ENCODE measurements around the gene TRIML1. TPM values are rescaled to one million over a fixed set of nuclear protein-coding genes. Genes with fewer than 3 reads are reported as not detected.

The TRIML1 gene
- total RNA-seq, 1 donor from 2014 or later, result not detected

DNA sequence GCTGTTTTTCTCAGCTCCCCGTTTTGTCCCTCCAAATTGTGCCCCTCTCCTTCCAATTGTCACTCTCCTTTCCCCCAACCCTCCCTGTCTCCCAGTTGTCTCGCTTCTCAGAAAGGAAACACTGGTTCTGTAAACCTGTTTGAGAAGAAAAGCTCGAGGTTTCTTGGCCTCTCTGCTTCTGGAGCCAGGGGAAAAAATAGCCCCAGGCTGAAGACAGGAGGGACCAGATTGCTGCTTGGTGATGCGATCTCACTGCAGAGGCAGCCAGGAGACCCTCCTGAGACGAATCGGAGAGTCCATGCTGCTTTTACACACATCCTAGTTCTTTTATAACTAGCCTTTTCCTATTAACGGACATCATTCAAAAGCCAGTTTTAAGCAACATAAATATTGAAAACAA, 21.2 kb downstream of the TRIML1 start:
- H3K79me2 ChIP-seq (ENCODE audit: low read depth), result no peaks in the 10 kb centered on the region
- no peaks in the 10 kb centered on the region for H3K36me3 ChIP-seq
- Mint-ChIP-seq H3K9me3 (peaks cover 7% of the 10 kb centered on the region), H3K4me1 (no peaks in the 10 kb centered on the region), H3K27me3 (ENCODE audit: insufficient read depth, low read depth) (peaks cover 11% of the 10 kb centered on the region), H3K4me3 (no peak overlapping the region), H3K36me3 (no peaks in the 10 kb centered on the region), H3K27ac (no peak overlapping the region)
- no peak overlapping the region for H3K4me3 ChIP-seq
- H3K27ac ChIP-seq, result no peak overlapping the region
- peak overlapping the region; percentile 36 for H2AFZ ChIP-seq (replicated peaks)
- no peak overlapping the region for H3K4me2 ChIP-seq
- no peaks in the 10 kb centered on the region for H3K27me3 ChIP-seq
- H3K9me3 ChIP-seq (ENCODE audit: low read depth), result no peaks in the 10 kb centered on the region
- H4K20me1 ChIP-seq (ENCODE audit: low read depth), result no peaks in the 10 kb centered on the region
- DNase-seq (ENCODE audit: low spot score), result no peak
- TF ChIP-seq EZH2phosphoT487 (IDR thresholded peaks at IDR 0.05) (no peak), EZH2 (IDR thresholded peaks at IDR 0.05) (no peak)
- TF ChIP-seq, protein P1, sequence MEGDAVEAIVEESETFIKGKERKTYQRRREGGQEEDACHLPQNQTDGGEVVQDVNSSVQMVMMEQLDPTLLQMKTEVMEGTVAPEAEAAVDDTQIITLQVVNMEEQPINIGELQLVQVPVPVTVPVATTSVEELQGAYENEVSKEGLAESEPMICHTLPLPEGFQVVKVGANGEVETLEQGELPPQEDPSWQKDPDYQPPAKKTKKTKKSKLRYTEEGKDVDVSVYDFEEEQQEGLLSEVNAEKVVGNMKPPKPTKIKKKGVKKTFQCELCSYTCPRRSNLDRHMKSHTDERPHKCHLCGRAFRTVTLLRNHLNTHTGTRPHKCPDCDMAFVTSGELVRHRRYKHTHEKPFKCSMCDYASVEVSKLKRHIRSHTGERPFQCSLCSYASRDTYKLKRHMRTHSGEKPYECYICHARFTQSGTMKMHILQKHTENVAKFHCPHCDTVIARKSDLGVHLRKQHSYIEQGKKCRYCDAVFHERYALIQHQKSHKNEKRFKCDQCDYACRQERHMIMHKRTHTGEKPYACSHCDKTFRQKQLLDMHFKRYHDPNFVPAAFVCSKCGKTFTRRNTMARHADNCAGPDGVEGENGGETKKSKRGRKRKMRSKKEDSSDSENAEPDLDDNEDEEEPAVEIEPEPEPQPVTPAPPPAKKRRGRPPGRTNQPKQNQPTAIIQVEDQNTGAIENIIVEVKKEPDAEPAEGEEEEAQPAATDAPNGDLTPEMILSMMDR (IDR thresholded peaks at IDR 0.05), result no peak
- no peaks in the 10 kb centered on the region for H3F3A ChIP-seq (ENCODE audit: low read depth)
- H3K9ac ChIP-seq, result no peak overlapping the region
- H3K4me1 ChIP-seq, result no peaks in the 10 kb centered on the region

GRCh38 chr4:188161167-188161566, 21.9 kb downstream of the TRIML1 start:
- no peak overlapping the region for H3K4me2 ChIP-seq
- no peaks in the 10 kb centered on the region for H3K4me1 Mint-ChIP-seq
- no peaks in the 10 kb centered on the region for H3F3A ChIP-seq (ENCODE audit: low read depth)
- no peaks in the 10 kb centered on the region for H3K36me3 ChIP-seq
- no peak overlapping the region for H3K4me3 Mint-ChIP-seq
- no peaks in the 10 kb centered on the region for H3K79me2 ChIP-seq (ENCODE audit: low read depth)
- no peaks in the 10 kb centered on the region for H4K20me1 ChIP-seq (ENCODE audit: low read depth)
- H3K9me3 ChIP-seq (ENCODE audit: low read depth), result no peaks in the 10 kb centered on the region
- TF ChIP-seq EZH2 (IDR thresholded peaks at IDR 0.05), result no peak
- no peak for TF ChIP-seq EZH2phosphoT487 (IDR thresholded peaks at IDR 0.05)
- TF ChIP-seq, protein P1 (IDR thresholded peaks at IDR 0.05), result no peak
- no peak overlapping the region for H3K27ac Mint-ChIP-seq
- H3K9ac ChIP-seq, result no peak overlapping the region
- H3K9me3 Mint-ChIP-seq, result peaks cover 7% of the 10 kb centered on the region
- H3K27me3 ChIP-seq, result no peaks in the 10 kb centered on the region
- DNase-seq (ENCODE audit: low spot score), result no peak
- H3K4me1 ChIP-seq, result no peaks in the 10 kb centered on the region
- H2AFZ ChIP-seq (replicated peaks), result no peak overlapping the region
- H3K27ac ChIP-seq, result no peak overlapping the region
- no peak overlapping the region for H3K4me3 ChIP-seq
- no peaks in the 10 kb centered on the region for H3K36me3 Mint-ChIP-seq
- H3K27me3 Mint-ChIP-seq (ENCODE audit: insufficient read depth, low read depth), result peaks cover 11% of the 10 kb centered on the region

- H3K9me3 Mint-ChIP-seq, result peaks cover 3% of the 10 kb centered on the region
- no peaks in the 10 kb centered on the region for H3K27me3 ChIP-seq
- no peaks in the 10 kb centered on the region for H3K9me3 ChIP-seq (ENCODE audit: low read depth)
- H3K36me3 ChIP-seq, result no peaks in the 10 kb centered on the region
- no peaks in the 10 kb centered on the region for H3K79me2 ChIP-seq (ENCODE audit: low read depth)
- no peaks in the 10 kb centered on the region for H3K36me3 Mint-ChIP-seq
- no peak overlapping the region for H3K4me3 ChIP-seq
- H3K4me1 Mint-ChIP-seq, result no peaks in the 10 kb centered on the region
- no peak overlapping the region for H3K4me3 Mint-ChIP-seq
- H2AFZ ChIP-seq (replicated peaks), result no peak overlapping the region
- no peaks in the 10 kb centered on the region for H4K20me1 ChIP-seq (ENCODE audit: low read depth)
- TF ChIP-seq, protein P1 (IDR thresholded peaks at IDR 0.05), result no peak
- no peak for TF ChIP-seq EZH2phosphoT487 (IDR thresholded peaks at IDR 0.05)
- TF ChIP-seq EZH2 (IDR thresholded peaks at IDR 0.05), result no peak
- no peak overlapping the region for H3K9ac ChIP-seq
- no peaks in the 10 kb centered on the region for H3F3A ChIP-seq (ENCODE audit: low read depth)
- peaks cover 6% of the 10 kb centered on the region for H3K27me3 Mint-ChIP-seq (ENCODE audit: insufficient read depth, low read depth)
- no peaks in the 10 kb centered on the region for H3K4me1 ChIP-seq
- DNase-seq (ENCODE audit: low spot score), result no peak
- H3K27ac ChIP-seq, result no peak overlapping the region
- no peak overlapping the region for H3K27ac Mint-ChIP-seq
- no peak overlapping the region for H3K4me2 ChIP-seq
These were observed 23.5 kb downstream of the TRIML1 start for GRCh38 chr4:188162698-188163097.

Measured in neural progenitor cell (in vitro differentiated cells).